NK-92 (cell line): ENCODE data around the gene CRYBB2.
"Not testable (repeated sequence)": the region's sequence is repeated elsewhere in the genome, so short reads cannot be mapped to it uniquely, and the experiment has no call there.

Source experiments
- DNase-seq: peaks from one replicate; lab custom pipeline; 2025; ENCODE audit not compliant: unreplicated experiment; lab: John Stamatoyannopoulos, UW

CRYBB2 gene, protein sequence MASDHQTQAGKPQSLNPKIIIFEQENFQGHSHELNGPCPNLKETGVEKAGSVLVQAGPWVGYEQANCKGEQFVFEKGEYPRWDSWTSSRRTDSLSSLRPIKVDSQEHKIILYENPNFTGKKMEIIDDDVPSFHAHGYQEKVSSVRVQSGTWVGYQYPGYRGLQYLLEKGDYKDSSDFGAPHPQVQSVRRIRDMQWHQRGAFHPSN

DNA sequence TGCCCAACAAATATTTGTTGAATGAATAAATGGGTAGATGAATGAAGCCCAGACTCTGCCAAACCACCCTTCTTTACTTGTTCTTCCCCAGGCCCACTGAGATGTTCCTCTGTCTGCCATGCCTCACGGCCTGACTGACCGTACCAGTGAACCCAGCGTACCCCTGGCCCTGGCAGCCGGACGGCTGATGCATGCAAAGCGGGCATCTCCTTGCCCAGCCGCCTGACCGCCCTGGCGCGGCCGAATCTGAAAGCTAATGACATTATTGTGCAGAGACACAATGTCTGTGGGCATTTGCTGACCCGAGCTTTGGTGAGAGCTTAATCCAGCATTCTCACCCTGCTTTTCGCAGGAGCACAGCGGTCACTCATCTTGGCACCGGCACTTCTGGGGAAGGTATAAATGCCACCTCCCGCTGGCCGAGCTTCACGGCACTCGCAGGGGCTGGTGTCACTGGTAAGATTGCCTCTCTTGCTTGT lies at the start of gene CRYBB2:
Gene CRYBB2 (plus strand): TSS at position 429 of the 479 bp plus-strand sequence. CDS start 1,791 bp downstream, outside the sequence.
- no peak for DNase-seq

DNA sequence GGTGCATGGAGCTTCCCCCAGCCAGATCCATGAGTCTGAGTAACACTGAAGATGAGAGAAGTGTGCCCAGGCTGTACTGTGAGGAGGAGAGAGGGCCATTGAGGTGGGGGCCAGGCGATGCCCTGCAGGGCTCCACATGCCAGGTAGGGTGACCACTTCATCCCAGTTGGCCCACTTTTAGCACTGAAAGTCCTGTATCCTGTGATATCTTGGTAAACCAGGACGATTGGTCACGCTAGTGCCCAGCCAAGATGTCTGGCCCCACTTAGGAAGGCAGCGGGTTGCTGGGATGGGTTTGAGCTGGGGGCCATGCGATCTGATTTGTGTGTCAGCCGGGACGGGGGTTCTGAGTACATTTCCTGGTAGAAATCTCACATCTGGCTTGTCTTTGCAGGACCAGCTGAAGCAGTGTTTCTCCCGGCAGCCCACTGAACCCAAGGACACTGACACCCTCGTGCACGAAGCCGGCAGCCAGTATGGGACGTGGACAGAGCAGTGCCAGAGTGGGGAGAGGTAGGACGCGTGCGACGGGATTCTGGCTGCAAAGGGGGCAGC lies 48.9 kb upstream of the CRYBB2 start:
- DNase-seq, result no peak

DNA sequence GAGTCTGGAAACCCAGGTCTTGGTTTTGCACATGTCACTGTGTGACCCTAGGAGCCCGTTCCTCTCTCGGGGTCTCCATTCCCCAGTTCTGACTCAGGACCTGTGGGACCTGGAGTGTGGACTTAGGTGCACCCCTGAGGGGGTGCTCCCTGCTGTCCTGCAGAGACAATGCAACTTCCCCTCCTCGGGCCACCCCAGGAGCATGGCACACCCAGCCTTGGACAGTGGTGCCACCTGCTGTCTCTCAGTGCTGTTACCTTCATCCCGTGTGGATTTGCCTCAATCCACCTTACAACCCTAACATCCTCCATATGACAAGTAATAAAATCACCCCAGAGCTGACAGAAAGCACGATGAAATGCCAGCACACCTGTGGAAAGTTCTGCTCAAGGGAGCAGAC lies 47.3 kb upstream of the CRYBB2 start:
- DNase-seq, result no peak

DNA sequence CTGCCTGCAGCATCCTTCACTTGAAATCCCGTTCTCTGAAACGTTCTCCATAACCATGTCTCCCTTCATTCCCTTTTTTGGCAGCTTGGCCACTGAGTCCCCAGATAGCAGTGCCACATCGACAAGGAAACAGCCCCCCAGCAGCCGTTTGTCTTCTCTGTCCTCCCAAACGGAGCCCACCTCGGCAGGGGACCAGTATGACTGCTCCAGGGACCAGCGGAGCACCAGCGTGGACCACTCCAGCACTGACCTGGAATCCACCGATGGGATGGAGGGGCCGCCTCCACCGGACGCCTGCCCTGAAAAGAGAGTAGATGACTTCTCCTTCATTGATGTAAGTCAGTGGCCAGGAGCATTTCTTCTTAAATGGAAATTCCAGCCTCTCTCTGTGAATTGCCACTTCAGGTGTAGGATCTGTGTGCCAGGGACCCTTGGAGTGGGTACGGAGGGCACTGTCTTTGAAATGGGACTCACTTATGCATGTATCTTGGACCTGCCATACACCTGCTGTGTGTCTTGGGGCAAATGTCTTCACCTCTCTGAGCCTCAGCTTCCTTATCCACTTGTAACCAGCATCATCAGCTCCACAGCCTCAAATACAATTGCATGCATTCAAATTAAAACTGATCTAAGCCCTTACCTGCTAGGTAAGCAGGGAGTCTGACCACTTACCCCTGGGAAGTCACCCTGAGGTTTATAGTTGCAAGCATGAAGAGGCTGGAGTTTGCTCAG lies 45.1 kb upstream of the CRYBB2 start:
- DNase-seq, result no peak

DNA sequence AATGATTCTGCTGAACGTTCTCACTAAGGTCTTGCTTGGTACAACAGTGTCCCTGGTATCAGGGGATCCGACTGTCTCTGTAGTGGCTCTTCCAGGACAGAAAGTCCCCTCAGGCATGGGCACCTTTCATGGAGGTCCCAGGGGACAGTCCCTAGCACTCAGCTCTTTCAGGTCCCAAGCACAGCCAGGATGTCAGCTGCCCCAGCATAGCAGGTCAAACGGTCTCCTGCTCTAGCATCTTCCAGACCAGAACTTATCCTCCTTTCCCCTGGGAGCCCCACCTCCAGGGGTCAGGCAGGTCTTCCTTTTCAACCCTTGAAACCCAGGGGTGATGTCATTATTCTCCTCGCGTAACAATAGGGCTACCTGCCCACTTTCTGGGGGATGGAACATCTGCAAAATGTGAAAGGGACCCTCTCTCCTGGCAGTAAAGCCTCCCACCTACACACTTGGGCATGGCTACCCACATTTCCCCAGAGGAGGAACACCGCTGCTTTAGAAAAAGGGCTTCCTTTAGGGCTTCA lies 44.5 kb upstream of the CRYBB2 start:
- DNase-seq, result no peak

DNA sequence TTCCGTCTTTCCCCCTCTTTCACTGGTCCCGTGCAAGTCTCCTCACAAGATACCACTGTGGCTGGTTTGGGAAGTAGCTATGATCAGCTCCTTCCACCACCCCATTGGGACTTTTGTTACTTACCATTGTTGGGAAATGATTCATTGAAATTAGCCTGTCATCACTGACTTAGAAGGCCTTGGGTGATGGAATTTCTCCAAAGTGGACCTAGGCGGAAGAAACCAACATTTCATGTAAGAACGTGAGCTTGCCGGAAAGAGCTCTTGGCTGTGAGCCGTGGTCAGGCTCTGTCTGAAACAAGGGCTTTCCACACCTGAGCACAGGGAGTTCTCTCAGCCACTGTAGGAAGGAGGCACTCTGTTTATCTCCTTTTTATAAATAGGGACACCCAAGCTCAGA lies 43.3 kb upstream of the CRYBB2 start:
- no peak for DNase-seq

DNA sequence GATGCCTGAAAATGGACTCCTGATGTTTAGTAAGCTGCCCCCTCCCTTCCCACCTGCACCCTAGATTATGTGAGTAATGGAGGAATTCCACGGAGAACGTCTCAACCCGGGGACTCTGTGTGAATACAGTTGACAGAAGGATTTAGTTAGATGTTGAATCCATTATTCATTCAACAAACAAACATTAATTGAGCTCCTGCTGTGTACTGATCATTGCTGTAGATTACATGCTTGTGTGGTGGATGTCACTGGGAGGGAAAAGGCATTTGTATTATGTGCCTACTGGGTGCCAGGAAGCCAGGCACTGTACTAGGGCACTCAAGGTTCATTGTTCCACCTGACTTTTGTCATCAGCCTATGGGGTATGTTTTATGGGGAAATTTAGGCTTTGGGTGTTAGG lies 42.6 kb upstream of the CRYBB2 start:
- DNase-seq, result no peak

DNA sequence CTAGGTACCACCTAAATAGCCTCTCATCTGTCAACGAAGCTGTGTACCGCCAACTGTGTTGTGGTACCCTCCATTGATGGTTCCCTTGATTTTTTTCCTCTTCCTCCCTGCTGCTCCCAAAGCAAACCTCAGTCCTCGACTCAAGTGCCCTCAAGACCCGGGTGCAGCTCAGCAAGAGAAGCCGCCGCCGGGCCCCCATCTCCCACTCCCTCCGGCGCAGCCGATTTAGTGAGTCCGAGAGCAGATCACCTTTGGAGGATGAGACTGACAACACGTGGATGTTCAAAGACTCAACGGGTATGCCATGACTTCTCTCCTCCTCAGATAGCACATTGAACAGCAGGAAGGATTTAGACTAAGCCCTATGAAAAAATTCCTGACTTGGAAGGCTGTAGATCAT lies 42.2 kb upstream of the CRYBB2 start:
- DNase-seq, result no peak

DNA sequence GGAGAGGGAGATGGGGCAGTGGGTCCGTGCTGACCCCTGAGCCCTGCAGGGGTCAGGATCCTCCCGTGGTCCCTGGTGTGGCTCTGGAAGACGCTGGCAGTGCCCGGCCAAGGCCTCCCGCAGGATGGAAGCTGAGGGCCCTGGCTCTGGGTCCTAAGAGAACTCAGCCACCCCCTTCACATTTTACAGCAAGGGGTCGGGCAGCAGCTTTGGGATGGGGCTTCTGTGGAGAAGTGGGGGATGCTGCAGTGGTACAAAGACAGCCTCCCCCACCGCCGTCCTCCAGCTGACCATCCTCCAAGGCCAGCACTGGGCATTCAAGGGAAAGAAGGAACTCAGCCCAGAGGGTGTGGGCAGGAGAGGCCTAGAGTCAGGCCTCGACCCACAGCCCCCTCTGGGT lies 41.5 kb upstream of the CRYBB2 start:
- no peak for DNase-seq

DNA sequence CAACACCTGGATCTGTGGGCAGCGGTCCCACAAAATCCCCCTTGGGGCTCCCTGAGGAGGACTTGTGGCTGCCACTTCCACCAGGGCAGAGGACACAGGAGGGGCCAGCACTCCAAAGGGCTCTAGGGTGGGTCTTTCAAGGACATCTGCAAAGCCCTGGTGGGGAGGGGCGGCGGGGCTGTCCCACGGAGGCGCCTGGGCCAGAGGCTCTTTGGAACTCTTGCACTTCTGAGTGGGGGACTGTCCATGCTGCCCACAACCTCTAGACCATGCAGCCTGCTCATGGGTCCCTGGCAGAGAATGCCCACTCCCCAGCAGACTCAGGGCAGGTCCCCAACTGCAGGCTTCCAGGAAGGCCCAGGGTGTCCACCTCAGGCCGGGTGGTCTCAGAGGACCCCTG lies 41.1 kb upstream of the CRYBB2 start:
- DNase-seq, result not testable (repeated sequence)

DNA sequence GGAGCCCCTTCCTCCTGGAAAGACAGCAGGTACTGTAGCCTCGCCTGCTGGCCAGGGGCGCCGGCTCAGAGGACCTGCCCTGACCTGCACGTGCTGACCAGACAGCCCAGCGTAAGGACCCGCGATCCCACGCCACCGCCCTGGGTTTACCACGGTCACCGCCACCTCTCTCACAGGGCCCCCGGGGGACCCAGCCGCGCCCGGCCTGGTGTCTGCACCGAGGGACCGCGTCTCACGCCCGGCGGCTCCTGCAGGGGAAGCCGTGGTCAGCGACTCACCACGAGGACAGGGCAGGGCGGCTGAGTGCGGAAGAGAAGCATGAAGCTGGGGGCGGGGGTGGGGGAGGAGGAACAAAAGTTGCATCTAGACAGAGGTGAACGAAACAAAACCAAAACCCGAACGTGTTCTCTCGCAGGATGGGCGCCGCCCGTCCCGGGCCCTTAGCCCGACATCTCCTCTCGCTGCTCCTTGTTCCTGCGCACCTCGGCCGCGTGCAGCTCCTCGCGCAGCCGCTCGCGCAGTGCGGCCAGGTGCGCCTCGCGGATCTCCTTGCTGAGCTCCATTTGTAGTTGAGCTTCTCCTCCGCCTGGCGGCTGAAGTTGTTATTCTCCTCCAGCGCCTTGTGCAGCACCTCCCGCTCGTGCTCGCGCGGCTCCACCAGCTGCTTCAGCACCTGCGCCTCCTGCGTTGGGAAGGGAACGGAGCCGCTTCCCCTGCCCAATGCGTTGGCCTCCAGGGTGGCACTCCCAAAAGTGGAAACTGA lies 40.4 kb upstream of the CRYBB2 start:
- DNase-seq, result not testable (repeated sequence)

DNA sequence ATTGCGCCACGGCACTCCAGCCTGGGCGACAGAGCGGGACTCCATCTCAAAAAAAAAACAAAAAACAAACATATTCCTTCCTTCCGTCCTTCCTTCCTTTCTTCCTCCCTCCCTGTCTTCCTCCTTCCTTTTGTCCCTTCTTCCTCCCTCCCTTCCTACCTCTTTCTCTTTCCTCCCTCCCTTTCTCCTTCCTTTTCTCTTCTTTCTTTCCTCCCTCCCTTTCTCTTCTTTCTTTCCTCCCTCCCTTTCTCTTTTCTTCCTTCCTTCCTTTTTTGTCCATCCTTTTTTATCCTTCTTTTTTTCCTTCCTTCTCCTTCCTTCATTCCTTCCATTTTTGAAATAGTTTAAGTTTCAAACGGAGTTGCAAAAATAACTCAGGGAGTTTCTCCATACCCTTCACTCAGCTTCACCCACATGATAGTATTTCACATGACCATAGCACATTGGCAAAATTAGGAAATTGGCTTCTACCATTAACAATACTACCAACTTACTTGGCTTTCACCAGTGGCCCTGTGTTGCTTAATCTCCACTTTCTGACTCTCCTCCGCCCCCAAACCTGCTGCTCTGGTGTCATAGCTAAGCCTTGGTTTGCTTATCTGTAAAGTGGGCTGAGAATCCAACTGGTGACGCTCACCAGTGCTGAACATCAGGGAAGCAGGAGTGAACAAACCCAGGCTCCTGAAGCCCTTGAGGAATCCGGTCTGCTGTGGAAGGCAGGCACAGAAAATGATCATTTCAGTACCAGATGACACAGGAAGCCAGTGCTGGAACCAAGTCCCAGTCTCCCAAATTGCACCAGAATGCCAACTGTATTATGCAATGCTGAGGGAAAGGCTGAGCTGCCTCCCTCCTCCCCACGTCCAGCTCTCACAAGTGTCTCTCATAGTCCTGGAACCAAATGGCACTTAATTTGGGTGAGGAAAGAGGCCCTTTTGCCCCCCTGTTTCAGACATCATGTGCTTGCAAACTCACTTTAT lies 37.0 kb upstream of the CRYBB2 start:
- no peak for DNase-seq

DNA sequence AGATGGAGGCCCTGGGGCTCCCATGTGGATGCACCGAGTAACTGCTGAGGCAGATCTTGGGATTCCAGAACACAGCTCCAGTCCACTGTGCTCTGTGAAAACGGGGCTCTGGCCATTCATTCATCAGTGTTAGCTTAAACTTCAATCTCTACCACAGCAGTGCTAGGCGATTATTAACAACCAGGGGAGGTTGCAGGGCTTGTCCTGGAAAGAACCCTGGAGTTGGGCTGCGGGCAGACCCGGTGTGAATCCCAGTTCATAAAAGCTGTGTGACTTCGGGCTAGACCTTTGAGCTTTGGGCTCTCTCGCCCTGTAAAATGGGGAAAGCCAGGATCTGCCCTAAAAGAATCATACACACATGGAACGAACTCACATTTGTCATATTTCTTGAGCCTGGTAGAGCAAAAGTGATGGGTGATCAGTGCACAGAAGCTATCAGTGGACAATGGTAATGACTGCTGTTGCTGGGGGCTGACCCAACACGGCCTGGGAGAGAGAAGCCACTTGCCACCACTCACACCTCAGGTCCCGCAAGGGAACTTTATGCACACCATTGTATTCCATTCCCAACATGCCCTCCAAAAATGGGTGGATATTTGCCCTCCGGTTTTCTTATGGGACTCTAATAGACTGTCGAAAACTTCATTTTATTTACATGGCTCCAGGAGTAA lies 35.4 kb upstream of the CRYBB2 start:
- no peak for DNase-seq

DNA sequence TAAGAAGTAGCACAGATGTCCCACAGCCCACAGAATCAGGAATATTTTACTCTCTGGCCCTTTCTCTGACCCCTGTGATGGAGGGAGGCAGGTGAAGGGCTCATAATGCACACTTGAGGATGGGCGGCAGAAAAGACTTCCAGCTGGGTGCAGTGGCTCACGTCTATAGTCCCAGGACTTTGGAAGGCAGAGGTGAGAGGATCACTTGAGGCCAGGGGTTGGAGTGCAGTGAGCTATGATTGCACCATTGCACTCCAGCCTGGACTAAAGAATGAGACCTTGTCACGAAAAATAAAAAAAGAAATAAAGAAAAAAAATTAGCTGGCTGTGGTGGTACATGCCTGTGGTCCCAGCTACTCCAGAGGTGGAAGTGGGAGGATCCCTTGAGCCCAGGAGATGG lies 33.3 kb upstream of the CRYBB2 start:
- DNase-seq, result no peak

DNA sequence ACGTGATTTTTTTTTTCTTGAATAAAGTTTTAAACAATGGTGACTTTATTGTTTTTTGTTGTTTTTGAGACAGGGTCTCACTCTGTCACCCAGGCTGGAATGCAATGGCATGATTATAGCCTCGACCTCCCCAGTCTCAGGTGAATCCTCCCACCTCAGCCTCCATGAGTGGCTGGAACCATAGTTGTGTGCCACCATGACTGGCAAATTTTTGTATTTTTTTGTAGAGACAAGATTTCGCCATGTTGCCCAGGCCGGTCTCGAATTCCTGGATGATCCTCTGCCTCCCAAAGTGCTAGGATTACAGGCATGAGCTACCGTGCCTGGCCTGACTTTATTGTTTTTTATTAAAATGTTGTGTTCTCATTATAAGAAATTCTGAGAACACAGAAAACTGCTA lies 32.0 kb upstream of the CRYBB2 start:
- DNase-seq, result no peak

DNA sequence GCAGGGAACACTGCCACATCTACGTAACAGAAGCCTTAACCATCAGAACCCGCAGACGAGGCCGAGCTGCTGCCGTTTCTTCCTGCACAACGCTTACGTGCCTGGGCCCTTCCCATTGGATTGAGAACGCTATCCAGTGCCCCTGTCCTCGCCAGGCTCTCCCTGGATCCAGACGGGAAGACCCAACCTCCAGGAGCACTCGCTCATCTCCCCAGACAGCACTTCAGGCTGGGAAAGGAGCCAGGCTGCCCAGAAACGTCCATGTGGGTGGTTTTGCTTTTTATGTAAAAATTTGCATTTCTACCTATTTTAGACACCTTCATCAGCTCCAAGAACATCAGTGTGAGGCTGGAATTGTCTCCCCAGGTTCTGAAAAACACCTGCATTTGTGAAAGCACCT lies 27.0 kb upstream of the CRYBB2 start:
- DNase-seq, result no peak

DNA sequence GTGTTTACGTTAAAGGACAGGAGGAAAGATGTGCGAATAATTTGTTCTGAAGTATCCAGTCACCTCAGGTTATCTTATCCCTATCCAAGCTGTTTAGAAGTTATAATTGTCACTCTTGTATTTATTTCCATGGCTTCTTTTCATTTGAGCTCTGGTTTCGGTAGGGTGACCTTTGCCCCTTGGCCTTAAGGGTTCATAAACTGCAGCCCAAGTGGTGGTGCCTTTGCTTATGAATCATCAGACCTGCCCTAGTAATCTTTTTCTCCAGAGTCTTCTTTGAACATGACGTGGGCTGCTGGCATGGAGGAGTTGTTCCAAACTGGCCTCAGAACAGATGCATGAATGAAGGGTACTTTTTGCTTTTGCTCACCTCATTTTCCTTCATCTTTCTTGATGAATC lies 26.3 kb upstream of the CRYBB2 start:
- no peak for DNase-seq

DNA sequence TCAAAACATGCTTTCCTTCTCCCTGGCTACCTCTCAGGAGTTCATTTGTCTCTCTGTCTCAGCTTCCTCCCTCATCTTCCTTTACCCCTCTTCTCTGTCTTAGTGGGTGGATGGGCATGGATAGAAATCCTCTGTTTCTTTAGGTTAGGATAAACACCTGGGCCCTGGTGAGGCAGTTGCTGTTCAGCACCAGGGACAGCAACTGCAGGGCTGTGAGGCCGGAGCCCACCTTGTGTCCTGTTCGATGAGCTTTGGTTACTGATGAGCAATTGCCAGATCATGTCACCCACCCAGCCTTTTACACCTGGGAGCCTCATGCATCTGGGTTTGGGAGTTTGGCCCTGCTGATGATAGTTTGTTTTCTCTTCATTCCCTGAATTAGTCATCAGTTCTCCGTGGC lies 25.9 kb upstream of the CRYBB2 start:
- no peak for DNase-seq

DNA sequence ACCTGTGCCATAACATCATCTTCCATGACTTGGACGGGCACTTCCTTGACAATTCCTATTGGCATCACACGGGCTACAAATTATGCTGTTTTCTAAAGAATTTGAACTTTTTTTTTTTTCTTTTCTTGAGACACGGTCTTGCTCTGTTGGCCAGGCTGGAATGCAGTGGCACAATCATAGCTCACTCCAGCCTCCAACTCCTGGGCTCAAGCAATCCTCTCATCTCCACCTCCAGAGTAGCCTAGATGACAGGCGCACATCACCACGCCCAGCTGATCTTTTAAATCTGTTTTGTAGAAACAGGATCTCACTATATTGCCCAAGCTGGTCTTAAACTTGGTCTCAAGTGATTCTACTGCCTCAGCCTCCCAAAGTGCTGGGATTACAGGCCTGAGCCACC lies 23.1 kb upstream of the CRYBB2 start:
- DNase-seq, result no peak

DNA sequence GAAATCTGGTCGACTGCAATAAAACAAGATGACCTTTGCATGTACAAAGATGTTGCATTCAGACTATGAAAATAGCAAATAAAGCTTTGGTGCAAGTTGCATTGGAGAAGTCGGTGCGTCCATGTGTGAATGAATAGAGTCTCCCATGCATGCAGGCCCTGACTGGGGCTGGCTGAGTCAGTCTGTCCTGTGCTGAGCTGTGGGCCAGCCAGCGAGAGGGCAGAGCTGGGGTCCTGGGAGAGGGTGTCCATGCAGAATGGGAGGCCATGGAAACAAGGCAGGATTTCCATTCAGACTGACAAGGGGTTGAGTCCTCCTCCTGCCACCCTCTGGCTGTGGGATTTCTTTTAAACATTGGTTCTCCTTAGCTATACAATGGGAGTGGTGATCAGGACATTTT lies 22.1 kb upstream of the CRYBB2 start:
- no peak for DNase-seq
